Mammary epithelial cell (primary cell): Measurements from ENCODE around the gene ALK.

Source experiments
- EZH2 ChIP-seq: IDR thresholded peaks from 2 replicates; pipeline ENCODE4 v1.6.1; 2012; ENCODE audit warnings: low read length, inconsistent platforms, borderline replicate concordance
- TF ChIP-seq, protein P1 (sequence below), 2 donors: IDR thresholded peaks in 1 of 2; conservative IDR thresholded peaks in 1 of 2; 2 replicates each; pipeline ENCODE4 v1.5.1; 2011 to 2012; ENCODE audit warnings: inconsistent platforms in 2 of 2, low read length in 2 of 2, mild to moderate bottlenecking in 2 of 2, control low read depth in 1 of 2, low read depth in 1 of 2; ENCODE audit not compliant: insufficient read depth in 1 of 2; ENCODE audit errors: extremely low read depth in 1 of 2

DNA sequence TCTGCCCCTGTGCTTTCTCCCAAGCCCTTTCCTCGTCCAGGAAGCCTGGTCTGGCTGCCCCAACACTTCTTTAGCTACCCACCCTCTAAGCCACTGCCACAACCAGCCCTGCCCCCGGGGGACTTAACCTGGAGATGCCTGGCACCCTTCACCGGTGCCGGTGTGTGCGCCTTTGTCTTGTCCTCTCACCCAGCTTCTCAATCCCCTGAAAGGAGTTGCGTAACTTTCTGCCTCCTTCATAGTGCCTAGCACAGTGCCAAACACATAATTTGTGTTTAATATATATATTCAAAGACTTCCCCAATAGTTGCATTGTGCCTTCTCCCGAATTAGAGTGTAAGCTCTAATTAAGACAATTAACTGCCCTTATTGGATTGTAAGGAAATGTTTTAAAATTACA, 70.6 kb downstream of the ALK start:
- no peak for TF ChIP-seq EZH2
- TF ChIP-seq, protein P1, sequence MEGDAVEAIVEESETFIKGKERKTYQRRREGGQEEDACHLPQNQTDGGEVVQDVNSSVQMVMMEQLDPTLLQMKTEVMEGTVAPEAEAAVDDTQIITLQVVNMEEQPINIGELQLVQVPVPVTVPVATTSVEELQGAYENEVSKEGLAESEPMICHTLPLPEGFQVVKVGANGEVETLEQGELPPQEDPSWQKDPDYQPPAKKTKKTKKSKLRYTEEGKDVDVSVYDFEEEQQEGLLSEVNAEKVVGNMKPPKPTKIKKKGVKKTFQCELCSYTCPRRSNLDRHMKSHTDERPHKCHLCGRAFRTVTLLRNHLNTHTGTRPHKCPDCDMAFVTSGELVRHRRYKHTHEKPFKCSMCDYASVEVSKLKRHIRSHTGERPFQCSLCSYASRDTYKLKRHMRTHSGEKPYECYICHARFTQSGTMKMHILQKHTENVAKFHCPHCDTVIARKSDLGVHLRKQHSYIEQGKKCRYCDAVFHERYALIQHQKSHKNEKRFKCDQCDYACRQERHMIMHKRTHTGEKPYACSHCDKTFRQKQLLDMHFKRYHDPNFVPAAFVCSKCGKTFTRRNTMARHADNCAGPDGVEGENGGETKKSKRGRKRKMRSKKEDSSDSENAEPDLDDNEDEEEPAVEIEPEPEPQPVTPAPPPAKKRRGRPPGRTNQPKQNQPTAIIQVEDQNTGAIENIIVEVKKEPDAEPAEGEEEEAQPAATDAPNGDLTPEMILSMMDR (conservative IDR thresholded peaks at IDR 0.05 in 1 of 2, IDR thresholded peaks at IDR 0.05 in 1 of 2; ENCODE audit: extremely low read depth in 1 of 2, insufficient read depth in 1 of 2, low read depth in 1 of 2, low read length in 2 of 2), result no peak
